T-helper 1 cell treated with Interleukin-12 subunit alpha and Interleukin-12 subunit beta and Interleukin-4 antibody, amounts not matched to agents 30 μg/mL and 1 μg/mL, for 36 hours (primary cell): ENCODE results near the gene KRT33B.

Source experiments
- H3K27ac Mint-ChIP-seq: one replicate; pipeline ENCODE4 v1.8.0; 2021; ENCODE audit warnings: mild to moderate bottlenecking, mixed read lengths
- H3K27me3 Mint-ChIP-seq: one replicate; pipeline ENCODE4 v1.8.0; 2021; ENCODE audit warnings: low read depth, mixed read lengths
- H3K36me3 Mint-ChIP-seq: one replicate; pipeline ENCODE4 v1.8.0; 2021; ENCODE audit warnings: low read depth, mixed read lengths
- H3K4me1 Mint-ChIP-seq: one replicate; pipeline ENCODE4 v1.8.0; 2021; ENCODE audit warnings: low read depth, mixed read lengths
- H3K4me3 Mint-ChIP-seq: one replicate; pipeline ENCODE4 v1.8.0; 2021; ENCODE audit warnings: mild to moderate bottlenecking, moderate library complexity, mixed read lengths
- H3K9me3 Mint-ChIP-seq: one replicate; pipeline ENCODE4 v1.8.0; 2021; ENCODE audit warnings: mixed read lengths

KRT33B gene

DNA sequence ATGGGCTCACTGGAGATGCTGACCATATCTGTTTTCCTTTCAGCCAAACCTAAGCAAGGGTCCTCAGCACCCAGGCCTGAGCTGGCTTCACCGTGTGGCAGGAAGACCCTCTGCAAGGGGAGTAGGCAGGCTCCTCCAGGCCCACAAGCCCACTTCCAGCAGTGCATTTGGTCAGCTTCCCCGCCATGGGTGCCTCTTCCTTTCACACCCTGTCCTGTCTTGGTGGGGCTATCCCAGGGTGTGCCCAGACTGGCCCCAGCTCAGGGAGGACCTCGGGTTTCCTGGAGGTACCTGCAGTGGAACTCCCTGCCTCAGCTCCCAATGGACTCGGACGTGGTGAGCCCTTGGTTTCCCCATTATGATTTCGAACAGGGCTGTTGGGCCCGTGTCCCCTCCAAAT is 41.4 kb downstream of the KRT33B start:
- H3K27ac Mint-ChIP-seq = no peak overlapping the region
- no peaks in the 10 kb centered on the region for H3K4me1 Mint-ChIP-seq
- H3K4me3 Mint-ChIP-seq = no peak overlapping the region
- H3K9me3 Mint-ChIP-seq = no peaks in the 10 kb centered on the region
- H3K36me3 Mint-ChIP-seq = no peaks in the 10 kb centered on the region
- H3K27me3 Mint-ChIP-seq = peaks cover 7% of the 10 kb centered on the region

DNA sequence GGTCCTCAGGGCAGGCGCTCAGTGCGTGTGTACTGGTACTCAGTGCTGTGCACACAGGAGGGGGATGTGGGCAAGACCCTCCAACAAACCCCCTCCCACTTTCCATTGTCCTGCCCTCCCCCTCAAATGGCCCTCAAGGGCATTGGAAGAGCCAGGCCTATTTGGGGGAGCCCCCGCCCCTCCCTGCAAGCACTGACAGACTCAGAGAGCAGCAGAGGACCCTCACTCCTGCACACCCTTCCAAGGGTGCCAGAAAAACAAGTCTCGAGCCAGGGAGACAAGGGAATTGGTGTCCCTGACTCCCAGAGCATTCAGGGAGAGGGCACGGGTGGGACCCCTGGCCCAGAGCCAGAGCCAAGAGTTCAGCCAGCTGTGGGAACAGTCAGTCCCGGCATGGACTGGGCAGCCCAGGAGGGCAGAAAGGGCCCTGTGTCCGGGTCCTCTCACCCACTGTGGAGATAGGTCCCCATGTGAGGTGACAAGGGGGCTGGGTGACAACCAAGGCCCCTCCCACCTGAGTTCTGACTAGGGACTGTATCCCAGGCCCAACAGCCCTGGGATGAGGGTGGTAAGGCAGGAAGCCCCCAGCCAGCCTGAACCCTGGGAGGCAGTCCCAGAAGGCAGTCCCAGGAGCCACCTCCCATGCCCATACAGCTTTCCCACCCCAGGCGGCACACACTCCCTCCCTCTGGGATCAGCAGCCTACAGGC is 42.0 kb downstream of the KRT33B start:
- no peak overlapping the region for H3K27ac Mint-ChIP-seq
- H3K4me3 Mint-ChIP-seq = no peak overlapping the region
- H3K27me3 Mint-ChIP-seq = peaks cover 5% of the 10 kb centered on the region
- H3K4me1 Mint-ChIP-seq = no peaks in the 10 kb centered on the region
- H3K9me3 Mint-ChIP-seq = no peaks in the 10 kb centered on the region
- no peaks in the 10 kb centered on the region for H3K36me3 Mint-ChIP-seq

DNA sequence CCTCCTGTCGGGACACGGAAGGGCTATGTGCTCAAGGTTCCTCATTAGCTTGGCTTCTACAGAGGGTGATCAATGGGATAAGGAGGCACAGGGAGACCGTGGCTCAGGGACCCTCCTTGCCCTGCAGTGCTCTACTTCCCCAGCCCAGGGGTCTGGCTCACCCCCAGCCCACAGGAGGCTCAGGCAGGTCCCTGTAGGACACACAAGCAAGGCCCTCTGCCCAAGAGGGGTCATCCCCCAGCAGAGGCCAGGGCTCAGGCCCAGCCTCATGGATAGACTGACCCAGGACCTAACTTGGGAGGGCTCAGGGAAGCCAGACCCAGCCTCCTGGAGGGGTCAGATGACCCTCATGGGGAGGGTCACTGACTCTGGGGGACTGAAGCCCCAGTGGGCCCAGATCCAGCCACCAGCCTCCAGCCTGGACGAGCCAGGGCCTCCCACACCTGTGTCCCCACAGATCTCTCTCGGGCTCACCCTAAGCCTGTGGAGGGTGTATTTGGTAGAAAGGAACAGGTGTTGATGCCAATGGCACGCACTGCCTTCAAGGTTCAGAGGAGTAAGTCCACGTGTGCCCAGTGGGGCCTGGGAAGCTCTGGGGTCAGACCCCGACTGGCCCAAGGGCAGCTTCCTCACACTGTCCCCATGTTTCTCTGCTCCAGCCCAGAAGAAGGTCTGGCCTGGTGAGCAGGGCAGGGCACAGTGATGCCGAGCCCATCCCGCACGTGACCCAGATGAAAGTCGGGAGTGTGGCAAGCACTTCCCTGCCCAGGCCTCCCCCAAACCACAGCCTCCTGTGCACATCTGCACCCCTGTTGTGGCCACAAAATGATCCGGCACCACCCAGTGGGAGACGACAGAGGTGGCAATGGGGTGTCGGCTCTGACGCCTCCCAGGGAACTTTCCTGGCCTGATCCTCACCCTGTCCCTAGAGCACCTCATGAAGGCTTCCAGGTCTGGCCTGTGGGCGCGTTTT is 43.2 kb downstream of the KRT33B start:
- Mint-ChIP-seq H3K27ac (no peak overlapping the region), H3K4me3 (no peak overlapping the region), H3K4me1 (no peaks in the 10 kb centered on the region)

DNA sequence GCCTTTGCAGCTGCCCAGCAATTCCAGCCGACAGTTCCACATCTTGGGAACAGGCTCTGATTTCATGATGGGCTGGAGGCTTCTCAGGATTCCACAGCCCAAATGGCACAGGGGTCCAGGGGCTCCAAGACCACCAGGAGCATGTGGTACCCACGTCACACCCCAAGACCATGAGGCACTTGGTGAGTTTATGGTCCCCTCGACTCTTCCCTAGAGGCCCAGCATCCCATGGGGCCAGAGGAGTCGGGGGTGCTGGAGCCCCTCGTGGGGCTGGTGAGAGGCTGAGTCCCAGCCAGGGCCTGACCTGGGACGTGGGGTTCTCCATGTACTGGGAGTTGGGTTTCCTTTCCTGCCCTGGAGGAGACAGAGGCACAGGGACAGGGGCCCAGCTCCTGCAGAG is 44.0 kb downstream of the KRT33B start:
- no peak overlapping the region for H3K4me3 Mint-ChIP-seq
- H3K27ac Mint-ChIP-seq = no peak overlapping the region
- H3K36me3 Mint-ChIP-seq = no peaks in the 10 kb centered on the region
- H3K27me3 Mint-ChIP-seq = no peaks in the 10 kb centered on the region
- H3K9me3 Mint-ChIP-seq = peaks cover 2% of the 10 kb centered on the region
- no peaks in the 10 kb centered on the region for H3K4me1 Mint-ChIP-seq

More for the DNA sequence above, 43.2 kb downstream of the KRT33B start:
- Mint-ChIP-seq H3K36me3 (no peaks in the 10 kb centered on the region), H3K9me3 (no peaks in the 10 kb centered on the region), H3K27me3 (peaks cover under 1% of the 10 kb centered on the region)

DNA sequence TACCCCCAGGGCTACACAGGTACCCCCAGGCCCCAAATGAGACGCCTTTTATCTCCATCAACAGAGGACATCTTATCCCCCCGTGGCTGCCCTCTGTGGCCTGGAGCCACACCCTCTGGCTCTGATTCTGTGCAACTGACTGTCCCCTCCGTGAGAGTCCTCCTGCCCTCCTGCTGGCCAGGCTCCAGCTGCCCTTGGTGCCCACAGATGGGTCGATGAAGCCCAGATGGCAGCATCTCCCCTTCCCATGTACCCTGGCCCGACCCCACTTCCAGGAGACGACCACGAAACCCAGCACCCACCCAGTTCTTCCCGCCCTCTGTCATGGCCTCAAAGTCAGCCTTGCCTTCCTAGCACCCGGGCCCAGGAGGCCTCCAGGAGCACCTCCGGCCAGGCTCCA is 44.5 kb downstream of the KRT33B start:
- Mint-ChIP-seq H3K4me1 (no peaks in the 10 kb centered on the region), H3K36me3 (no peaks in the 10 kb centered on the region), H3K27me3 (no peaks in the 10 kb centered on the region), H3K27ac (no peak overlapping the region), H3K9me3 (peaks cover 6% of the 10 kb centered on the region), H3K4me3 (no peak overlapping the region)

DNA sequence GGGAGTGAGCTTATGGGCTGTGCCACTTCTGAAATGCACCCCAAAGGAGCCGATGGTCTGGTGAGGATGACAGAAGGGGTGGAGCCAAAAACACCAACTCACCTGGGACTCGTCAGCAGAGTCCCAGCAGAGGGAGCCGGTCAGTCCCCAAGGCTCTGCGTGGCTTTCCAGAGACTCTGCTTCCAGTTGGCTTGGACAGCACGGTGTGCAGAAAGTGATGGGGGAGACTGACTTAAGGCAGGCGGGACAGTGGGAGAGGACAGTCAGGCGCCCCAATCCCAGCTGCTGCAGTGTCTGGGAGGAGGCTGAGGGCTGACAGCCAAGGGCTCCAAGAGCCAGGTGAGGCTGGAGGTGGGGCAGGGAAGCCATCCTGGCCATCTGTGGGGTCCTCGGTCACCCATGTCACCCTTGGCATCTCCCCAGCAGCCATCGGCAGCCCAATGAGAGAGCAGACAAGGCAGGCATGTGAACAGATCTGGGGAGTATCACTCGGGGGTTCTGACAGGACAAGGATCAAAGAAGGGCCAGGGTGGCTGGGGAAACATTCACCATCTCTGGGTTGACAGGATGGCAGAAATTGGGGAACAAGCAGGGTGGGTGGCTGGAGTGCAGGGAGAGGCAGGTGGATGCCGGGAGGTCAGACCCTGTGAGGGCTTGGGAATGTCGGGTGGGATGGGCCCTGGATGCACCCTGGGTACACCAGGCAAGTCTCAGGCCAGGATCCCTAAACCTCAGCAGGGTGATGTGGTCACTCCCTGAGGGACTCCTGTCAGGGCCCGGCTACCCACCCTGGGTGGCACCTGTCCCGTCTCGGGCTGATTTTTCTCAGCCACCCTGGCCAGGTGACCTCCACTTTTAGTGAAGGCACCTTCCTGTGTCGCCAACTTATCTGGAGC is 45.2 kb downstream of the KRT33B start:
- no peaks in the 10 kb centered on the region for H3K36me3 Mint-ChIP-seq
- no peaks in the 10 kb centered on the region for H3K4me1 Mint-ChIP-seq
- no peak overlapping the region for H3K27ac Mint-ChIP-seq
- H3K27me3 Mint-ChIP-seq = no peaks in the 10 kb centered on the region
- H3K4me3 Mint-ChIP-seq = no peak overlapping the region
- peaks cover 13% of the 10 kb centered on the region for H3K9me3 Mint-ChIP-seq

DNA sequence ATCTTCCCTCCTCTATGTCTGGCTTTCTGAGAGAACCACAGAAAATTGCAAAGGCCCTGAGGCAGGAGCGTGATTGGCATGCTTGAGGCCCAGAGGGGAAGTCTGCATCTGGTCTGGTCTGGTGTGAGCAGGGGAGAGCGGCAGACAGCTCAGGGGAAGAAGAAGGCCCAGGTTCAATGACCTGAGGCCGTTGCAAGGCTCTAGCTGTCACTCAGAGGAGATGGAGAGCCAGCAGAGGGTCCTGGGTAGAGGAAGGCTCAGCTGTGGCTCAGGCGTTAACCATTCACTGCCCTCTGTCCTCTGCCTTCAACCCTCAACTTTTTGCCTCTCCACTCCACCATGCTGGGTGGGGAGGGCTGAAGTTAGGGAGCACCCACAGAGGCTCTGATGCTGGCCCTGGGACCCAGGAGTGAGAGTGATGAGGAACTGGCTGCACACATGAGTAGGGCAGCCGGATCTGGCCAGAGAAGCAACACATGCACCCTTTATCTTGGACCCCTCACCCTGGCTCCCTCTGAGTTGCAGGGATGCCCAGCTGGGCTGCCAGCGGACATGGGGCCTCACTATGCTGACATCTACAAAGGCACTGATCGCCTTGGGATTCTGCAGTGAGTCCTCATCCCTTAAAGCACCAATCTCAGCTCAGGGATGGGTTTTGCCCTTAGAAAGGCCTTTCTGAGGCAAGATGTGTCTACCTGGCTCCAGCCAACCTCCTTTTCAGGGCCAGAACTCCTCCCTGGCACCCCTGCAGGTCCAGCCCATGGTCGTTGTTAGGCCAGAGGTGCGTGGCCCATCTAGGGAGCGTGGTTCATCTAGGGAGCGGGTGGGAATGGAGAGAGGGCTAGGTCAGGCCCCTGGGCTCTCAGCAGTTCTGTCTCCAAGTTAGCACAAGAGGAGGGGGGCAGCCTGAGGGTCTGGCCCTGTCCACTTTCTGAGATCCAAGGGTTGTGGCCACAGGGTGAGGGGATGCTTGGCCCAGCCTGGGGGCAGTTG is 46.4 kb downstream of the KRT33B start:
- no peaks in the 10 kb centered on the region for H3K36me3 Mint-ChIP-seq
- H3K27ac Mint-ChIP-seq = no peak overlapping the region
- peaks cover 14% of the 10 kb centered on the region for H3K9me3 Mint-ChIP-seq
- no peaks in the 10 kb centered on the region for H3K27me3 Mint-ChIP-seq
- H3K4me1 Mint-ChIP-seq = no peaks in the 10 kb centered on the region
- H3K4me3 Mint-ChIP-seq = no peak overlapping the region

DNA sequence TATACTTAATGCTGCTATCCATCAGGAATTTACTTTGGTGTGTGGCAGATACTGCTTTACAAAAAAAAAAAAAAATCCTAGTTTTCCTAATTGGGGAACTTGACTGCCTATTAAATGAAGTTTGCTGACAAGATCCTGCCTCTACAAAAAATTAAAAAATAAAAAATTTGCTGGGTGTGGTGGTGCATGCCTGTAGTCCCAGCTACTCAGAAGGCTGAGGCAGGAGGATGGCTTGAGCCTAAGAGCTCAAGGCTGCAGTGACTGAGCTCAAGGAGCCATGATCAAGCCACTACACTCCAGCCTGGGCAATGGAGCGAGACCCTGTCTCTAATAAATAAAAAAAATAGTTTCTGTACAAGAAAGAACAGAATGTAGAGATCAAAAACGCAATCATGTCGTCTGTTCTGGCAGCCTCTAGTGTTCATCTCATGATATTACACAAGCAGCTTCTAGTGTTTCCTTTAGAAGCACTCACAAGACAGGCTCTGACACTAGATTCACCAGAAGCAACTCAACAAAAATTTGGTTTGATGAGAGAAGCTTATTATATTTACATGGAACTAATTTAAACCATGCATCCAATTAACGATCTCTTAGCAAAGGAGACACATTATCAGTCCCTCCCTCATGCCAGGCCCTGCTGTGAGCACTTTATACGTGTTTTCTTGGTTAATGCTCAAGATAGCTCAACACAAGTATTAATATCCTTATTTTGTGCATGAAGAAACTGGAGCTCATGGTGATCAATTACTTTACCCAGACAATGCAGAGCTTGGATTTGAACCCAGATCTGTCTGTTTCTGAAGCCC is 47.3 kb downstream of the KRT33B start:
- no peak overlapping the region for H3K27ac Mint-ChIP-seq
- no peak overlapping the region for H3K4me3 Mint-ChIP-seq

DNA sequence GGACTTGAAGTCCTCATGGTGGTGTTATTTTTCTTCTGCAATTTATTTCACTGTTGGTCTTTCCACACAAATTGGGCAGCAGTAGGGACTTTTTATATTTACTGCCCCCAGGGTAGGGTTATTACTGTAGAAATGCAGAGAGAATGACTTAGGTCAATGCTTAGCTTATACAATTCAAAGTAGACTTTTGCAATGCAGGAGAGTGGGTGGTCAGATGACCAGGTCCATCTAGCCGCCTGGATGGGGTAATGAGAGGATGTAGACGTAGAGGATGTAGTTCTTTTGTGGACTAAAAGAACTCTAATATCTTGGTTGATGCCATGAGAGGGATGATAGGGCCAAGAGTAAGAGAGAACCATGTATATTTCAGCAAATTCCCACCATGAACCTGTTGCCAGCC is 51.4 kb downstream of the KRT33B start:
- Mint-ChIP-seq H3K9me3 (peaks cover 14% of the 10 kb centered on the region), H3K4me3 (no peak overlapping the region), H3K36me3 (no peaks in the 10 kb centered on the region), H3K27me3 (peaks cover 7% of the 10 kb centered on the region), H3K4me1 (no peaks in the 10 kb centered on the region), H3K27ac (no peak overlapping the region)

More for the DNA sequence above, 47.3 kb downstream of the KRT33B start:
- Mint-ChIP-seq H3K36me3 (no peaks in the 10 kb centered on the region), H3K4me1 (no peaks in the 10 kb centered on the region), H3K27me3 (peaks cover 3% of the 10 kb centered on the region), H3K9me3 (peaks cover 14% of the 10 kb centered on the region)

DNA sequence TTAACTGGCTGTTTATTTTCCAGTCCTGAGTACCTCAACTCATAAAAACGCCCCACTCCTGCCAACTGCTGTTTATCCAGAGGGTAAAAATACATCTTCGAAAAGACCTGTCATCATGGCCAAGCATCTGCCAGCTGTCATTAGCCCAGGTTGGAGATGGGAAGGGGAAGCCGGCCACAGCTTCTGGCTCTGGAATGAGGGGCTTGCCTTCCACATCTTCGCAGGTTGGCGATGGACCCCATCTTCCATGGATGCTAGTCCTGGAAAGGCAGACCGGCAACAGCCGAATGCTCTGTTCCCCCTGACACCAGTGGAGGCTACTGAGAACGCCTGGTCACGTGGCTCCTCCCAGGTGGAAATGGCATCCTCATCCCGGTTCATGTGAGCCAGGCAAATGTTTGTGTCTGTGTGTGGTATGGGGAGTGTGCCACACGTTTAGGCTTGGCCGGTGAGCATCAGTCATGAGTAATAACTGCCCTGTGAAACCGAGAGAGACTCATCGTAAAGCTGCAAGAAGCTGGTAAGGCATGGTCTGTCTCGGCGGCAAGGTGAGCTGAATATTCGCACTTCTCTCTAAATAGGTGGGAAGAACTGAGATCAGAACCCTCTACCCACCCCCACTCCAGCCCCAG is 53.7 kb downstream of the KRT33B start:
- Mint-ChIP-seq H3K27me3 (peaks cover 18% of the 10 kb centered on the region), H3K4me3 (no peak overlapping the region), H3K4me1 (peaks cover 3% of the 10 kb centered on the region), H3K9me3 (peaks cover 14% of the 10 kb centered on the region), H3K27ac (no peak overlapping the region), H3K36me3 (no peaks in the 10 kb centered on the region)

DNA sequence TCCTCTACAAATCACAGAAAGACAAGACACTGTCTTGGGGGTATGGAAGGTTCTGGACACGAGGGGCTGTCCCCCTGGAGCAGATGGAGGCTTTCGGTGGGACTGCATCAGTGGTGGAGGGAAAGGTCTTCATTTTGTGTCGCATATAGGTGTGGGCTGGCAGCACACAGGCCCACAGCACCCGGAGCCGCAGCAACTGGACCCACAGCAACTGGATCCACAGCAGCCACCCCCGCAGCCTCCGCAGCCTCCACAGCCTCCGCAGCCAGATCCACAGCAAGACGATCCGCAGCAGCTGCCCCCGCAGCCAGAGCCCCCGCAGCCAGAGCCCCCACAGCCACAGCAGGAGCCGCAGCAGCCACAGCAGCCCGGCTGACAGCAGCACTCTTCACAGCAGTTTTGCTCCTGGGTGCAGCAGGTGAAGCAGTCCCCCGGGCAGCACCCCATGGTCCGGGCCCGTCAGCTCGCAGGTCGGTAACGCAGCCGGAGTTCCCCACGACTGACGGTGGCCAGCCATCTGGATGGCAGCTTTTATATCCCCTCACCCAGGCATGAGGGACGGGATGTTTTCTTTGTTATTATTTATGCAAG is 54.3 kb downstream of the KRT33B start, which contains the start of gene KRTAP17-1:
Gene KRTAP17-1 (minus strand): TSS at position 507 of the 591 bp plus-strand sequence. CDS start 60 bp downstream, at position 447.
- H3K4me3 Mint-ChIP-seq = no peak within 1 kb of the TSS
- H3K4me1 Mint-ChIP-seq = peaks cover 4% of the 10 kb centered on the region
- no peak within 1 kb of the TSS for H3K27ac Mint-ChIP-seq
- peaks cover 18% of the 10 kb centered on the region for H3K27me3 Mint-ChIP-seq
- no peaks in the 10 kb centered on the region for H3K36me3 Mint-ChIP-seq
- peaks cover 10% of the 10 kb centered on the region for H3K9me3 Mint-ChIP-seq
